Middle frontal gyrus (tissue), 1 donor: ENCODE results near the gene PAK2.
"Not testable (repeated sequence)": the region's sequence is repeated elsewhere in the genome, so short reads cannot be mapped to it uniquely, and the experiment has no call there.

Source experiments
- DNase-seq: peaks from one replicate; pipeline ENCODE4 v3.0.0-alpha.2; 2015; ENCODE audit warnings: low spot score; ENCODE audit errors: extremely low spot score

Gene PAK2

DNA sequence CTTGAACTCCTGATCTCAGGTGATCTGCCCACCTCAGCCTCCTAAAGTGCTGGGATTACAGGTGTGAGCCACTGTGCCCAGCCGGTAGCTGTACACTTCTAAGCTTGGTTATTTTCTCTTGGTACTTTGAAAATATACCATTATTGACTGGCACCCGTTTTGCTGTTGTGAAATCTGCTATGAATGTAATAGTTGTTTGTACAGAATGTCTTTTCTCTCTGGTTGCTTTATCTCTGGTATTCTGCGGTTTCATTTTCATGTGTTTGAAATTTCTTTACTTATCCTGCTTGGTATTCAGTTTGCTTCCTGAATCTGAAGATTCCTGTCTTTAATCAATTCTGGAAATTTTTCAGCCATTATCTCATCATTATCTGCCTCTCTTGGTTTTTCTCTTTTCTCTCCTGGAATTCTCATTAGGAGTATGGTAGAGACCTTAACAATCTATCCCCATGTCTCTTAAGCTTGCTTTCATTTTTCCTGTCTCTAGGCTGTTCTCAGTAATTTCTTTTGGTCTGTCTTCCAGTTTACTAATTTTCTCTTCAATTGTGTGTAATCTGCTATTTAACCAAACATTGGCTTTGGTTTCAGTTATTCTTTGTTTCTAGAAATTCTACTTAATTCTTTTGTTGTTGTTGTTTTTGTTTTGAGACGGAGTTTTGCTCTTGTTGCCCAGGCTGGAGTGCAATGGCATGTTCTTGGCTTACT, 2.8 kb upstream of the PAK2 start:
- no peak for DNase-seq

- DNase-seq, result no peak
Measured at GRCh38 chr3:196737655-196738054, 2.0 kb upstream of the PAK2 start.

DNA sequence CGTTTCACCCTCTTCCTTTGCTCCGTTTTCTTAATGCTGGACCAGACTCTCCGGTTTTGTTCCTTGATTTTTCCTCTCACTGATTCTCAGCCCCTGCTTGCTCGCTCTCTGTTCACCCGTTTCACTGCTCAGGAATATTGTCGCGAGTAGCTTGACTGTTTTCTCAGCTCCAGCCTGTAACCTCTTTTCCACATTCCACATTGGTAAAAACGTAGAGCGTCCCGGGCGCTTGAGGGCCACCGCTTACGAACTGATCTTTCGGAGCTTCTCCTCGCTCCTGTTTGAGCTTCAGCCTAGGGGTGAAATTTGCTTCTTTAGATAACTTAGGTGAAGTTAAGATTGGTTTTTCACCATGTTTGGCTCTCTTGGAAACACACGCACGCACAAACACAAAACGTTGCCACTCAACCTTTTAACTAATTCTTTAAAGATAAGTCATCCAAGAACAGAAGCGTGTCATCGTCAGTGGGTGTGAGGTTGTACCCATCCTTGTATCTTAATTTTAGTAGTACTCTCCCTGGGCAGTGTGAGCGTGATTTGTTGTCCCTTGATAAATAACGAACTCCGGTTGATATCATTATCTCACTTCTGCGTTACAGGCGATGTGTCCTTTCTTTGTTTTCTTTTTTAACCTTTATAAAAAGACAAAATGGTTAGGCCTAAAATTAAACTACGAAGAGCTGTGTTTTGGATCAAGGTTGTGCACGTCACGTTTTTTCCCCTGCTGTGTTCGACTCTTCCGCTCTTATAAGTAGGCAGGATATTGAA, 1.0 kb downstream of the PAK2 start:
- DNase-seq, result peak; percentile 5

- no peak for DNase-seq
Measured at GRCh38 chr3:196741249-196741889, 1.7 kb downstream of the PAK2 start.

DNA sequence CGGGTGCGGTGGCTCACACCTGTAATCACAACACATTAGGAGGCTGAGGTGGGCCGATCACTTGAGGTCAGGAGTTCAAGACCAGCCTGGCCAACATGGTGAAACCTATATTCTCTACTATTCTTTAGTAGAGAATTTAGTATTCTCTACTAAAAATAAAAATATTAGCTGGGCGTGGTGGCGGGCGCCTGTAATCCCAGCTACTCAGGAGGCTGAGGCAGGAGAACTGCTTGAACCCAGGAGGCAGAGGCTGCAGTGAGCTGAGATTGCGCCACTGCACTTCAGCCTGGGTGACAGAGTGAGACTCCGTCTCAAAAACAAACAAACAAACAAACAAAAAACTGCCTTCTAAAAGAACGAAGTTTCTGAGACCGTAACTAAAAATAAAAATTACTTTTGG, 3.9 kb downstream of the PAK2 start:
- not testable (repeated sequence) for DNase-seq

DNA sequence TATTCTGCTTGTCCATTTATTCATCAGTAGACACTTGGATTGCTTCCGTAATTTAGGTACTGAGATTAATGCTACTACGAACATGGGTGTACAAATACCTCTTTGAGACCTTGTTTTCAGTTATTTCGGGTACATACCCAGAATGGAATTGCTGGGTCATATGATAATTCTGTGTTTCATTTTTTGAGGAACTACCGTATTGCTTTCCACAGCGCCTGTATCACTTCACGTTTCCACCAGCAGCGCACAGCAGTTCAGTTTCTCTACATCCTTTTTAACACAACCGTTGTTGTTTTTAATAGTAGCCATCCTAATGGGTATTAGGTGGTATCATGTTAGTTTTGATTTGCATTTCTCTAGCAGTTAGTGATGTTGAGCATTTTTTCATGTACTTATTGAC, 9.5 kb downstream of the PAK2 start:
- DNase-seq, result no peak

GRCh38 chr3:196753201-196753600, 13.5 kb downstream of the PAK2 start:
- no peak for DNase-seq

DNA sequence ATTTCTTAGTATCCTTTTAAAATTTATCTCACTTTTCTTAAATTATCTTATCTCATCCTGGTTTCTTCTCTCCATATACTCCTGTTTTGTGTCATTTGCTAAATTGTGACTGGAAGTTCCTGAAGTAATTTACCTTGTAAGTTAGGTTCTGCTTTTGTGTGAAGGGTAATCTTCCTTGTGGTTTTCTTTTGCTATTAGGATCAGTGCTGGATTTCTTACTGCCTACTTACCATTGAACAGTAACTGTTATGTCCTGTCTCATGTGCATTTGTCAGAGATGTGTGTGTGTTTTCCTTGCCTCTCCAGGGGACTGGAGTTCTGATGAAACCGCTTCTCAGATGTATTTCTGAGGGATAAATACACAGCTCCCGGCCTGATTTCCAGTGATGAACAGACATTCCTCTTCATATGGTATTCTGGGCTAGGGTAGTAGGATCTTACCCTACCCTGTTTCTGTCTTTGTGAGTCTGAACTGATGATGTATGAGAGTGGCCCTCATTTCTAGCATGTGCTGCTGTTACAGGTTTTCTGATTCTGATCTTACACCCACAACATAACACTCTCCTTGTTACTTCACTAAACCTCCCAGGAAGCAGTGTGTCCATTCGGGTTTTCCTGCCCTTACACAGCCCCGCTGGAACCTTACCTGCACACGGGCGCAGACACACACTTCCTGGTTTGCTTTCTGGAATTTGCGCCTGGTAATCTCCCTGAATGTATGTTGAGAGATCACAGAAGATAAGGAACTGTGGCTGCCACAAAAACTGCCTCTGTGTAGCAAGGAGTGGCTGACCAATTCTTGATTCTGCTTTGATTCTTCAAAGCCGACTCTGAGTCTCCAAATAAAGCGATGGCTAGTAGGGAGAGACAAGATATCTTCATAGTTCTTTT, 14.7 kb downstream of the PAK2 start:
- DNase-seq, result no peak

- DNase-seq, result no peak
Measured at GRCh38 chr3:196756732-196757131, 17.1 kb downstream of the PAK2 start.

DNA sequence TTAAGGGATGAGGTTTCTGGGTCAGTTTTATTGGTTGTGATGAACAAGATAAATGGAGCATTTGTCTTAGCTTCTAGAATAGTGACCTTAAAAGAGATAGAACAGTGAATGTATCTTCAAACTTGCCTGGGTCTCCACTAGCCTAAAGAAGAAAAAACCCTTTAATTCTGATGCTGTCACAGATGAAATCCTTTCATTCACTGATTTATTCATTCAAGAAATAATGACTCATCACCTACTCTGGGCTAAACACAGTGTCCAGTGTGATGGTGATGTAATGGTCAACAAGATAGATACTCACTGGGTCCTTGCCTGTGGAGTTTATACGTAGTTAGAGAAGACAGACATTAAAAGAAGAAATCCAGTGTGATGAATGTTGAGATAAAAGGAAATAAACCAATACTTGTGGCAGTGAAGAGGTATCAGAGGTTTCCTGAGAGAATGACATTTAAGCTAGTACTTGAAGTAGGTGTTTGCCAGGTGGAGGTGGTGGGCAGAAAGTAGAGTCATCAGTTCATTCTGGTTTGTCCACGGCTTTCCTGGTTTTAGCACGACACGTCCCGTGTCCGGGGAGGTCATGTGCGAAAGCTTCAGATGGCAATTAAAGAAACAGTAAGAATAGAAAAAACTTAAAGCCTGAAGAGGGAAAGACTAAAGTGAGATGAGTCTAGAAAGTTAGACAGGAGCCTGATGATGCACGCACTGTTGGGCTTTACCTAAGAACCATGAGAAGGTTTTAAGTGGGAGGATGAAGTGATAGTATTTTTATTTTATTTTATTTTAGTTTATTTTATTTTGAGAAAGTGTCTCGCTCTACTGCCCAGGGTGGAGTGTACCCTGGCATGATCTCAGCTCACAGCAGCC, 18.5 kb downstream of the PAK2 start:
- DNase-seq, result no peak

DNA sequence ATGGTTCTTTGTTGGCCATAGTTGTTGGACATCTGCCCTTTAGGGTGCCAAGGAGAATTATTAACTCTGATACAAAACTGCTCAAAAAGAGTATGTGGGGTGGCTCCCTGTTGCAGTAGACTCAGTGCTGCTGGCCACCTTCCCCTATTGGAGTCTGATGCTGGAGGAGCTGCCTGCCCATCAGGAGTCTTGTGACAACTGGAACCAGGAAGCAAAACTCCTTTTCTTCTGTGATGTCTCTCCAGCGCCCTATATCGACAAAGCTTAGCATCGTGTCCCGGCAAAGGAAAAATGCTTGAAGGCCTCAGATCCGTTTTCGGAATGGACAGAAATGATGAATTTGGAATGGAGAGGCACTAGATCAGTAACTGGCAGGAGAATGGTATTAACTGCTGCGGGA, 23.5 kb downstream of the PAK2 start:
- DNase-seq, result no peak

GRCh38 chr3:196765454-196765853, 25.8 kb downstream of the PAK2 start:
- no peak for DNase-seq

GRCh38 chr3:196771067-196771466, 31.4 kb downstream of the PAK2 start:
- no peak for DNase-seq

- DNase-seq, result no peak
Measured at GRCh38 chr3:196772102-196772501, 32.4 kb downstream of the PAK2 start.

GRCh38 chr3:196772897-196773296, 33.2 kb downstream of the PAK2 start:
- peak; percentile 37 for DNase-seq

DNA sequence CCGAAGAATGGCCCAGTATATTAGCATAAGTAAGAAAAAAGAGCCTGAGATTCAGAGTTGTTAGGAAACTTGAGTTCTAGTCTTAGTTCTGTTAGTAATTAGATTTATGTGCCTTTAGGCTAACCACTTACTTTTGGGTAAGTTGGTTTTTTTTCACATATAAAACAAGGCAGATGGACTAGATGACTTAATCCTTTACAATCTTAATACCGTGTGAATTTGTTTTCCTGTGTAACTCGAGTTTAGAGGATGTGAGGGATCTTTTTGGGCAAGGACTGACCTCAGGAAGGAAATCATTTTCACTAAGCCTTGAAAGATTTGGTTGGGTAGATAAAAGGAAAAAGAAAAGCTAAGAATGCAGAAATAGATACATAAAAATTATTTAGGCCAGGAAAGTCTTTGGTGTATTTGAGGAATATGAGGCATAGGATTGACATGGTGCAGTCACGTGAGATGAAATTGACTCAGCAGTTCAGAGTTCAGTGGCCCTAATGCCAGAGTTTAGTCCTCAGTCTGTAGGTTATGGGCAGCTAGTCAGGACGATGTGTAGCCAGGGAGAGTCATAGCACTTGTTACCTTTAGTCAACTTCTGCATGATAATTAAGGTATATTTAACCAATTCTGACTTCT, 34.6 kb downstream of the PAK2 start:
- DNase-seq, result no peak

DNA sequence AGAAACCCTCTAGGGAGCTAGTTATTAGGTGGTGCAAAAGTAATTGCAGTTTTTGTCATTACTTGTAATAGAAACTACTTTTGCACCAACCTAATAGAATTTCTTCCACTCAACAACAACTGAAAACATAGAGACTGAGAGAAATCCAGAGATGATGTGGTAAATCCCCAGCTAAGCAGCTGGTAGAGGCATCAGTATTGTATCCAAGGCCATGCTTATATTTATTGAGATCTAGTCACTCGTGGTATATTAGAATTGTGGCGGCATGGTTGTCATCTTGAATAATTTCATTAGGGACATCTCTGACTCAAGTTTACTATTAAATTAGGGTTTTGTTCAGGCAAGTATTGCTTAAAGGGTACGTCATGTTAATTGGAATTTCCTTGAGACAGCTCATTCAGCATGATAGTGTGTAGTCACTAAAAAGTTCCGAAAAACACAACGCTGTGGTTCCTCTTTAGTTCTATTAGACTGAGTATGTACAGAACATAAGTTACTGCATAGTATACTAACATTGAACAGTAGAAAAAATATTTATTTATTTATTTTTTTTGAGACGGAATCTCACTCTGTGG, 35.3 kb downstream of the PAK2 start:
- DNase-seq, result no peak

DNA sequence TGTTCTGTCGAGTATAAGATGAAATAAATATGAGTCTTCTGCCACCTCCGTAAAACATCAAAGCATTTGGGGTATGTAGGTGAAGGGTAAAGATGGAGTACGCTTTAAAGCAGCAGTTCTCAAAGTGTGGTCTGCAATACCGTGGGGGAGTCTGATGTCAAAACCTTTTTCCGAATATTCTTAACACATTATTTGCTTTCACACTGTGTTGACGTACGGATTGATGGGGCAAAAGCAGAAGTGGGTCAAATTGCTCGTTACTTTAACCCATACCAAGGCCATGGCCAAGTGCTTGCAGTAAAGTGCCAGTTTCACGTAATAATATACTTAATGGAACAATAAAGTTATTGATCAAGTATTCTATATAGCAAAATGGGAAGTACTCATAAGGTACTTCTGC, 36.3 kb downstream of the PAK2 start:
- DNase-seq, result no peak

DNA sequence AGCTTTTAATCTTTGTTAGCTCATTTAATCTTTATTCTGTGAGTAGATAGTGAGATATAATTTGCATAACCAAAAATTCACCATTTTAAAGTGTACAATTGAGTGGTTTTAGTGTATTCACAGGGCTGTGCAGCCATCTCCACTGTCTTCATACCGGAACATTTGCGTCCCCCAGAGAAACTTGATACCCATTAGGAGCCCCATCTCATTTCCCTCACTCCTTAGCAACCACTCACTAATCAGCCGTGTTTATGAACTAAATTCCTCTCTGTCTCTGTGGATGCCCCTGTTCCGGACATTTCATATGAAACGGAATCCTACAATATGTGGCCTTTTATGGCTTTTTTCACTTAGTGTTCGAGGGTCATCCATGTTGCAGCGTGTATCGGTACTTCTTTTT, 38.2 kb downstream of the PAK2 start:
- no peak for DNase-seq

DNA sequence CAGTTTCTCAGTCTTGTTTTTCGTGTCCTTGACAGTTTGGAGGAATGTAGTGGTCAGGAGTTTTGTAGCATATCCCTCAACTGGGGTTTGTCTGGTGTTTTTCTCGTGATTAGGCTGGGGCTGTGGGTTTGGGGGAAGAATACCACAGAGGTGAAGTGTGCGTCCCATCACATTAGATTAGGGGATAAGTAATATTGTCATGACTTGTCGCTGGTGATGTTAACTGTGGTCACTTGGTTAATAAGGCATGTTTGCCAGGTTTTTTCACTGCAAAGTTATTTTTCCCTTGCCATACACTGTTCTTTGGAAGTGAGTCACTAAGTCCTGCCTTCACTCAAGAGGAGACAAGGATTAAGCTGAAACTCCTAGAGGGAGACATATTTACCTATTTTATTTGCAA, 39.1 kb downstream of the PAK2 start:
- DNase-seq, result no peak
